ENCODE results near the gene ARPC4.

- TF ChIP-seq CTCF (conservative IDR thresholded peaks at IDR 0.05; ENCODE audit: low read depth, low read length) (no peak), EZH2 (IDR thresholded peaks at IDR 0.05; ENCODE audit: borderline replicate concordance, low read depth, low read length, poor library complexity, severe bottlenecking) (no peak)
Observed at GRCh38 chr3:9757427-9757826, 35.5 kb upstream of the ARPC4 start.

Data from A673 (cell line).